GM10266 (cell line): ENCODE measurements around the gene SLC43A1.

ENCODE experiments used
- DNase-seq: peaks from one replicate; pipeline ENCODE4 v3.0.0; 2012; ENCODE audit errors: extremely low spot score
- CTCF ChIP-seq: IDR thresholded peaks from 2 replicates; pipeline ENCODE4 v1.5.1; 2012; ENCODE audit warnings: mild to moderate bottlenecking, low read depth; ENCODE audit not compliant: control insufficient read depth, insufficient read depth; ENCODE audit errors: missing control alignments

The SLC43A1 gene

GRCh38 chr11:57434640-57435546 is 80.6 kb downstream of the SLC43A1 start:
- DNase-seq, result no peak
- TF ChIP-seq CTCF, result no peak
